Middle frontal gyrus (tissue), 1 donor: ENCODE results near the gene IPO8.
"Not testable (repeated sequence)": the region's sequence is repeated elsewhere in the genome, so short reads cannot be mapped to it uniquely, and the experiment has no call there.

Experiments
- DNase-seq: peaks from one replicate; pipeline ENCODE4 v3.0.0-alpha.2; 2015; ENCODE audit warnings: low spot score; ENCODE audit errors: extremely low spot score

The IPO8 gene

GRCh38 chr12:30610718-30611117 is 85.0 kb downstream of the IPO8 start:
- no peak for DNase-seq

GRCh38 chr12:30609819-30610218 is 85.8 kb downstream of the IPO8 start:
- not testable (repeated sequence) for DNase-seq

GRCh38 chr12:30604302-30604701 is 91.4 kb downstream of the IPO8 start:
- DNase-seq = not testable (repeated sequence)

- DNase-seq = no peak
Observed at GRCh38 chr12:30603129-30603528, 92.5 kb downstream of the IPO8 start.

- DNase-seq = no peak
Observed at GRCh38 chr12:30602678-30603077, 93.0 kb downstream of the IPO8 start.

- no peak for DNase-seq
Observed at GRCh38 chr12:30599608-30600007, 96.1 kb downstream of the IPO8 start.

- no peak for DNase-seq
Observed at GRCh38 chr12:30598889-30599288, 96.8 kb downstream of the IPO8 start.

GRCh38 chr12:30595742-30596141 is 99.9 kb downstream of the IPO8 start:
- DNase-seq = no peak

- DNase-seq = no peak
Observed at GRCh38 chr12:30594509-30594908, 101.2 kb downstream of the IPO8 start.

- DNase-seq = not testable (repeated sequence)
Observed at GRCh38 chr12:30588572-30588971, 107.1 kb downstream of the IPO8 start.

- DNase-seq = no peak
Observed at GRCh38 chr12:30587782-30588181, 107.9 kb downstream of the IPO8 start.

GRCh38 chr12:30585877-30586276 is 109.8 kb downstream of the IPO8 start:
- no peak for DNase-seq

- DNase-seq = no peak
Observed at GRCh38 chr12:30582943-30583342, 112.7 kb downstream of the IPO8 start.

- DNase-seq = no peak
Observed at GRCh38 chr12:30580344-30580743, 115.3 kb downstream of the IPO8 start.
